GM12873 (cell line): ENCODE results near the gene PCSK5.

Experiments used
- CTCF ChIP-seq: IDR thresholded peaks from 2 replicates; pipeline ENCODE4 v1.5.1; 2012; ENCODE audit warnings: low read depth, mild to moderate bottlenecking, moderate library complexity, low read length, control low read depth; ENCODE audit not compliant: insufficient read depth; ENCODE audit errors: missing control alignments

PCSK5 gene

DNA sequence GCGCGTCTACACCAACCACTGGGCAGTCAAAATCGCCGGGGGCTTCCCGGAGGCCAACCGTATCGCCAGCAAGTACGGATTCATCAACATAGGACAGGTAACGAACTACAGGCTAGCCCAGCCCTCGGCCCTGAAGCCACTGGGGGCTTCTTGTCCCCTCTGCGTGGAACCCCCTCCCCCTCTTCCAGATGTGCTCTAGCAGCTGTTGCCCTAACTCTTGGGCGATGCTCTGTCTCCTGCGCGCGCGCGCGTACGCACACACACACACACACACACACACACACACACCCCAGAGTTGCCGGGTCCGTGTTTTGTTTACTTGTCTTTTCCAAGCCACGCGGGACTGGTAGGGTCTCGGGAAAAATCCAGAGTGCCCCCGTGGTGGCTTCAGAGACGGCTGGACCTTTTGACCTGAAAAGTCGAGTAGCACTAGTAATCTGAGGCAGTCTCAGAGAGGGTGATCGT, 836 bp downstream of the PCSK5 start:
- no peak for TF ChIP-seq CTCF

GRCh38 chr9:75891771-75892215, 1.3 kb downstream of the PCSK5 start:
- no peak for TF ChIP-seq CTCF

DNA sequence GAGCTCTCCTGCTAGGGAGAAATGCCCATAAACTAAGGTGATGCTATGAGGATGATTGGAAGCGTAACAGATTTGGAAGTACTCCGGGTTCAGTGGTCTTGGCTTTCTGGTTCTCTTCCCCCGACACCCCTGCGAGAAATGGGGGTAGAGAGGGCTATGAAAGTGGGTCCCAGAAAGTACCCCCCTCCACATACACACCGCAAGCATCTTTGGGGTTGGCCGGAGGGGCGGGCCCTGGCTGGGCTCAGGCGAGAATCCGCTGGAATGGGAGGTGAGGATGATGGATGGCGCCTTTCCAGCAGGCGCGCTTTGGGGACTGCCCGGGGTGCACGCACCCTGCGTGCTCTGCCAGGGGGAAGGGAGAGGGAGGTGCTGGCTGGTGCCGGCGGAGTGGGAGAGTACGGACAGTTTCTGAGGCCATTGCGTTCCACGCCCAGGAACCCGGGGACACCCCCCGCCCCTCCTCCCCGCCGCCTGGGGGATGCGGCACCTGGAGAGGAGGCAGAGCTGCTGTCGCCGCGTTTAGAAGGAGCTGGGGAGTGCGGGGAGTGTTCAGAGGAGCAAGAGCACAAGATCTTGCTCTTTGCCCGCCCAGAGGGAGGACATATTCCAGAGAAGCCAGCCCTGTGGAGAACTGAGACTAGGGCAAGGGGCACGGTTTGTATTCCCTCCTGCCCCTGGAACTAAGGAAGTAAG, 1.9 kb downstream of the PCSK5 start:
- no peak for TF ChIP-seq CTCF

- TF ChIP-seq CTCF = no peak
Measured at GRCh38 chr9:75893106-75893505, 2.6 kb downstream of the PCSK5 start.

DNA sequence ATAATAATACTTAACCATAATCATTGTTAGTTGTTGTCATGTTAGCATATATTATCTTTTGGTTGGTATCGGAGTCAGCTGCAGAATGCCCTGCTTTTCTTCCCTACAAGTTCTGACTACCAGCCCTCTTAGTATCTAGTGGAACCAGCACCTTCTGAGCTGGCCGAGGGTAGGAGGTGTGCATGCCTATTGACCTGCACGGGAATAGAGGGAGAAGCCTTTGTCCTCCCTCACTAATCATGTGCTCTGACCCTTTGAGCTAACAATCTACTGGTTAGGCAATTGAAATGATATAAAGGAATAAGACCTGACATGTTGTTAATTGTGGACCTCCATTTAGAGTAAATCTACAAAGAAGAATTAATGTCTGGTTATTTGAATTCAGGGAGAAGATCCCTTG, 4.1 kb downstream of the PCSK5 start:
- no peak for TF ChIP-seq CTCF

GRCh38 chr9:75895112-75895511, 4.6 kb downstream of the PCSK5 start:
- no peak for TF ChIP-seq CTCF

DNA sequence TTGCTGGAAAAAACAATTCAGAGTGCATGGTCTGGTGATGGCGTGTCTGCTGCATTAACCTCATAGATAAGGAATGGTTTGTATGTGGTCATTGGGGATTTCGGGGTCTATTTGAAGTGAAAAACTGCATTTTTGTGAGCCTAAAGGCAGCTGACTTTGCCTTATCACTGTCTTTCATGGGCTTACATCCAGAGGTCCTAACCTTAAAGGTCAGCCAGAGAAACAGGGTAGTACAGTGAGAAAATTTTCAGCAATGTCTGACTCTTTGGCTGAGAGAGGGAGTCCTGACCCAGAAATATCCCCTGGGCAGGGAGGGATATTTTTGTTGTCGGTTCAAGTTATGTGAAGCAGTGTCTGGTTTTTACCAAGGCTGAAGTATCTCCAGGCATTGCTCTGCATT, 5.7 kb downstream of the PCSK5 start:
- no peak for TF ChIP-seq CTCF
